GM12875 (cell line): Measurements from ENCODE around the gene CLPTM1.
A peak's percentile ranks its signal among the peaks of the same experiment; 100 is the strongest.

Source experiments
- H3K4me3 ChIP-seq: one replicate; pipeline ENCODE4 v1.5.1; 2011; ENCODE audit warnings: low read depth, low read length, control low read depth
- CTCF ChIP-seq: IDR thresholded peaks from 2 replicates; pipeline ENCODE4 v1.5.1; 2011; ENCODE audit warnings: low read depth, mild to moderate bottlenecking, control low read depth, inconsistent platforms, low read length, moderate library complexity, borderline replicate concordance; ENCODE audit not compliant: insufficient read depth

CLPTM1 gene

GRCh38 chr19:44987148-44987675 is 32.0 kb downstream of the CLPTM1 start:
- TF ChIP-seq CTCF = no peak
- no peak overlapping the region for H3K4me3 ChIP-seq

- H3K4me3 ChIP-seq = no peak overlapping the region
- no peak for TF ChIP-seq CTCF
These were observed 33.1 kb downstream of the CLPTM1 start for GRCh38 chr19:44988273-44988672.

- H3K4me3 ChIP-seq = no peak overlapping the region
- TF ChIP-seq CTCF = peak; percentile 85
These were observed 33.8 kb downstream of the CLPTM1 start for GRCh38 chr19:44988896-44989556.

- TF ChIP-seq CTCF = no peak
- H3K4me3 ChIP-seq = no peak overlapping the region
These were observed 35.3 kb downstream of the CLPTM1 start for GRCh38 chr19:44990459-44990858.

GRCh38 chr19:44990966-44991365 is 35.8 kb downstream of the CLPTM1 start:
- no peak overlapping the region for H3K4me3 ChIP-seq
- TF ChIP-seq CTCF = no peak

GRCh38 chr19:44992336-44993163 is 37.4 kb downstream of the CLPTM1 start:
- TF ChIP-seq CTCF = no peak
- H3K4me3 ChIP-seq = no peak overlapping the region
